ENCODE data around the gene WNT1.

Gene WNT1

GRCh38 chr12:49025463-49025862 is 47.3 kb downstream of the WNT1 start:
- Histone ChIP-seq H3K9me2 (ENCODE audit: low read depth, low read length) (no peaks in the 10 kb centered on the region), H3K27ac (ENCODE audit: low read depth, low read length, poor library complexity, severe bottlenecking) (no peak overlapping the region), H3K9ac (ENCODE audit: low read length) (no peak overlapping the region), H3K4me2 (ENCODE audit: low read length) (no peak overlapping the region), H3K27me3 (ENCODE audit: insufficient read depth, low read length) (no peaks in the 10 kb centered on the region), H3K4me1 (ENCODE audit: insufficient read depth, low read length, severe bottlenecking) (no peaks in the 10 kb centered on the region), H3K36me3 (ENCODE audit: insufficient read depth, low read length) (peaks cover 97% of the 10 kb centered on the region), H3F3A (ENCODE audit: insufficient read depth, low read length) (no peaks in the 10 kb centered on the region), H3K4me3 (ENCODE audit: low read depth, low read length, poor library complexity, severe bottlenecking) (no peak overlapping the region), H3K9me3 (ENCODE audit: low read length) (no peaks in the 10 kb centered on the region), H2AFZ (ENCODE audit: low read length) (no peak overlapping the region), H4K20me1 (ENCODE audit: insufficient read depth, low read length) (no peaks in the 10 kb centered on the region), H3K79me2 (ENCODE audit: insufficient read depth, low read length) (no peaks in the 10 kb centered on the region)
- TF ChIP-seq EZH2 (IDR thresholded peaks at IDR 0.05; ENCODE audit: borderline replicate concordance, low read length) (no peak), CTCF (IDR thresholded peaks at IDR 0.05; ENCODE audit: low read length) (no peak)

GRCh38 chr12:49026101-49026500 is 48.0 kb downstream of the WNT1 start:
- no peaks in the 10 kb centered on the region for H3F3A ChIP-seq (ENCODE audit: insufficient read depth, low read length)
- no peak overlapping the region for H3K27ac ChIP-seq (ENCODE audit: low read depth, low read length, poor library complexity, severe bottlenecking)
- H3K4me1 ChIP-seq (ENCODE audit: insufficient read depth, low read length, severe bottlenecking) = no peaks in the 10 kb centered on the region
- H3K9me3 ChIP-seq (ENCODE audit: low read length) = no peaks in the 10 kb centered on the region
- H3K4me3 ChIP-seq (ENCODE audit: low read depth, low read length, poor library complexity, severe bottlenecking) = no peak overlapping the region
- H4K20me1 ChIP-seq (ENCODE audit: insufficient read depth, low read length) = no peaks in the 10 kb centered on the region
- no peak overlapping the region for H3K4me2 ChIP-seq (ENCODE audit: low read length)
- H3K9me2 ChIP-seq (ENCODE audit: low read depth, low read length) = no peaks in the 10 kb centered on the region
- H3K9ac ChIP-seq (ENCODE audit: low read length) = no peak overlapping the region
- H2AFZ ChIP-seq (ENCODE audit: low read length) = no peak overlapping the region
- TF ChIP-seq CTCF (IDR thresholded peaks at IDR 0.05; ENCODE audit: low read length) (no peak), EZH2 (IDR thresholded peaks at IDR 0.05; ENCODE audit: borderline replicate concordance, low read length) (no peak)
- no peaks in the 10 kb centered on the region for H3K27me3 ChIP-seq (ENCODE audit: insufficient read depth, low read length)
- H3K79me2 ChIP-seq (ENCODE audit: insufficient read depth, low read length) = no peaks in the 10 kb centered on the region
- peaks cover 98% of the 10 kb centered on the region for H3K36me3 ChIP-seq (ENCODE audit: insufficient read depth, low read length)

GRCh38 chr12:49026678-49027480 is 48.8 kb downstream of the WNT1 start:
- Histone ChIP-seq H3K36me3 (ENCODE audit: insufficient read depth, low read length) (peaks cover 94% of the 10 kb centered on the region), H3K9ac (ENCODE audit: low read length) (no peak overlapping the region), H3K27ac (ENCODE audit: low read depth, low read length, poor library complexity, severe bottlenecking) (no peak overlapping the region), H4K20me1 (ENCODE audit: insufficient read depth, low read length) (no peaks in the 10 kb centered on the region), H3K9me3 (ENCODE audit: low read length) (no peaks in the 10 kb centered on the region), H3K27me3 (ENCODE audit: insufficient read depth, low read length) (no peaks in the 10 kb centered on the region), H3K4me2 (ENCODE audit: low read length) (no peak overlapping the region), H2AFZ (ENCODE audit: low read length) (no peak overlapping the region), H3K4me3 (ENCODE audit: low read depth, low read length, poor library complexity, severe bottlenecking) (no peak overlapping the region), H3K79me2 (ENCODE audit: insufficient read depth, low read length) (no peaks in the 10 kb centered on the region), H3K9me2 (ENCODE audit: low read depth, low read length) (no peaks in the 10 kb centered on the region), H3F3A (ENCODE audit: insufficient read depth, low read length) (no peaks in the 10 kb centered on the region), H3K4me1 (ENCODE audit: insufficient read depth, low read length, severe bottlenecking) (no peaks in the 10 kb centered on the region)
- TF ChIP-seq EZH2 (IDR thresholded peaks at IDR 0.05; ENCODE audit: borderline replicate concordance, low read length) (no peak), CTCF (IDR thresholded peaks at IDR 0.05; ENCODE audit: low read length) (no peak)
